KMS-11 (cell line): ENCODE results near the gene PRDM12.

ENCODE experiments used
- H2AFZ ChIP-seq: fragments of 200-600 bp; sonication (generic); 2 replicates; pipeline ENCODE4 v1.6.1; 2016; ENCODE audit warnings: antibody characterized with exemption, mixed run types, low read depth
- H3K27ac ChIP-seq: fragments of 200-600 bp; sonication (generic); 2 replicates; pipeline ENCODE4 v1.6.1; 2016; ENCODE audit warnings: mild to moderate bottlenecking, mixed run types
- H3K27me3 ChIP-seq: fragments of 200-600 bp; sonication (generic); 2 replicates; pipeline ENCODE4 v1.6.1; 2017; ENCODE audit warnings: mild to moderate bottlenecking, low read depth, mixed run types, moderate library complexity; ENCODE audit not compliant: insufficient read depth
- H3K36me3 ChIP-seq: fragments of 200-600 bp; sonication (generic); 2 replicates; pipeline ENCODE4 v1.6.1; 2017; ENCODE audit warnings: mild to moderate bottlenecking, mixed run types; ENCODE audit not compliant: insufficient read depth
- H3K4me1 ChIP-seq: fragments of 200-600 bp; sonication (generic); 2 replicates; pipeline ENCODE4 v1.6.1; 2016; ENCODE audit warnings: mild to moderate bottlenecking, low read depth, mixed run types; ENCODE audit not compliant: poor library complexity, severe bottlenecking
- H3K4me2 ChIP-seq: fragments of 200-600 bp; sonication (generic); 2 replicates; pipeline ENCODE4 v1.7.0; 2016; ENCODE audit warnings: mild to moderate bottlenecking, mixed run types
- H3K4me3 ChIP-seq: fragments of 200-600 bp; sonication (generic); IDR thresholded peaks from 2 replicates; pipeline ENCODE4 v1.6.1; 2017; ENCODE audit warnings: low read depth, low read length, mixed read lengths; ENCODE audit not compliant: insufficient read depth
- H3K79me2 ChIP-seq: fragments of 200-600 bp; sonication (generic); 2 replicates; pipeline ENCODE4 v1.6.1; 2016; ENCODE audit warnings: low read depth, mixed run types; ENCODE audit not compliant: insufficient read depth
- H3K9ac ChIP-seq: fragments of 200-600 bp; sonication (generic); 2 replicates; pipeline ENCODE4 v1.6.1; 2016; ENCODE audit warnings: mild to moderate bottlenecking, mixed run types
- H4K20me1 ChIP-seq: fragments of 200-600 bp; sonication (generic); 2 replicates; pipeline ENCODE4 v1.6.1; 2016; ENCODE audit warnings: mild to moderate bottlenecking, mixed run types; ENCODE audit not compliant: insufficient read depth
- CTCF ChIP-seq: fragments of 200-600 bp; sonication (generic); conservative IDR thresholded peaks from 2 replicates; pipeline ENCODE4 v1.6.1; 2017; ENCODE audit warnings: low read depth, mild to moderate bottlenecking, antibody characterized with exemption, low read length, moderate library complexity, mixed read lengths

The PRDM12 gene

GRCh38 chr9:130662099-130662969 lies 2.1 kb upstream of the PRDM12 start:
- no peaks in the 10 kb centered on the region for H3K4me1 ChIP-seq
- H3K9ac ChIP-seq = no peak overlapping the region
- H3K36me3 ChIP-seq = no peaks in the 10 kb centered on the region
- no peaks in the 10 kb centered on the region for H3K79me2 ChIP-seq
- no peaks in the 10 kb centered on the region for H4K20me1 ChIP-seq
- no peak overlapping the region for H2AFZ ChIP-seq
- H3K4me3 ChIP-seq = no peak overlapping the region
- no peak for TF ChIP-seq CTCF
- H3K27ac ChIP-seq = no peak overlapping the region
- no peak overlapping the region for H3K4me2 ChIP-seq
- peaks cover 73% of the 10 kb centered on the region for H3K27me3 ChIP-seq

- Histone ChIP-seq H3K27ac (no peak overlapping the region), H3K9ac (no peak overlapping the region), H2AFZ (no peak overlapping the region), H3K27me3 (peaks cover 73% of the 10 kb centered on the region), H3K4me3 (no peak overlapping the region), H3K4me2 (no peak overlapping the region), H4K20me1 (no peaks in the 10 kb centered on the region), H3K79me2 (no peaks in the 10 kb centered on the region), H3K36me3 (no peaks in the 10 kb centered on the region), H3K4me1 (no peaks in the 10 kb centered on the region)
- TF ChIP-seq CTCF = no peak
Observed at GRCh38 chr9:130662970-130663257, 1.5 kb upstream of the PRDM12 start.

GRCh38 chr9:130663258-130663976 lies 977 bp upstream of the PRDM12 start:
- TF ChIP-seq CTCF = no peak
- no peak overlapping the region for H3K4me3 ChIP-seq
- peaks cover 72% of the 10 kb centered on the region for H3K27me3 ChIP-seq
- no peak overlapping the region for H2AFZ ChIP-seq
- H3K4me2 ChIP-seq = no peak overlapping the region
- no peak overlapping the region for H3K27ac ChIP-seq
- H3K4me1 ChIP-seq = no peaks in the 10 kb centered on the region
- no peak overlapping the region for H3K9ac ChIP-seq
- H3K79me2 ChIP-seq = no peaks in the 10 kb centered on the region
- H3K36me3 ChIP-seq = no peaks in the 10 kb centered on the region
- no peaks in the 10 kb centered on the region for H4K20me1 ChIP-seq

- H3K9ac ChIP-seq = no peak overlapping the region
- H3K4me3 ChIP-seq = no peak overlapping the region
- no peaks in the 10 kb centered on the region for H3K79me2 ChIP-seq
- H2AFZ ChIP-seq = no peak overlapping the region
- no peaks in the 10 kb centered on the region for H3K4me1 ChIP-seq
- TF ChIP-seq CTCF = no peak
- H4K20me1 ChIP-seq = no peaks in the 10 kb centered on the region
- no peaks in the 10 kb centered on the region for H3K36me3 ChIP-seq
- H3K27me3 ChIP-seq = peaks cover 74% of the 10 kb centered on the region
- H3K27ac ChIP-seq = no peak overlapping the region
- no peak overlapping the region for H3K4me2 ChIP-seq
Observed at GRCh38 chr9:130663977-130664250, 480 bp upstream of the PRDM12 start.
